ENCODE measurements around the gene CCDC40. TPM values are rescaled to one million over a fixed set of nuclear protein-coding genes. Genes with fewer than 3 reads are reported as not detected.

CCDC40 gene
- total and polyA plus RNA-seq, 2 of the 13 experiments (the other 11 are each of a cell fraction or from before 2014, with no cell fraction given), result 4.1 to 5.5 TPM

DNA sequence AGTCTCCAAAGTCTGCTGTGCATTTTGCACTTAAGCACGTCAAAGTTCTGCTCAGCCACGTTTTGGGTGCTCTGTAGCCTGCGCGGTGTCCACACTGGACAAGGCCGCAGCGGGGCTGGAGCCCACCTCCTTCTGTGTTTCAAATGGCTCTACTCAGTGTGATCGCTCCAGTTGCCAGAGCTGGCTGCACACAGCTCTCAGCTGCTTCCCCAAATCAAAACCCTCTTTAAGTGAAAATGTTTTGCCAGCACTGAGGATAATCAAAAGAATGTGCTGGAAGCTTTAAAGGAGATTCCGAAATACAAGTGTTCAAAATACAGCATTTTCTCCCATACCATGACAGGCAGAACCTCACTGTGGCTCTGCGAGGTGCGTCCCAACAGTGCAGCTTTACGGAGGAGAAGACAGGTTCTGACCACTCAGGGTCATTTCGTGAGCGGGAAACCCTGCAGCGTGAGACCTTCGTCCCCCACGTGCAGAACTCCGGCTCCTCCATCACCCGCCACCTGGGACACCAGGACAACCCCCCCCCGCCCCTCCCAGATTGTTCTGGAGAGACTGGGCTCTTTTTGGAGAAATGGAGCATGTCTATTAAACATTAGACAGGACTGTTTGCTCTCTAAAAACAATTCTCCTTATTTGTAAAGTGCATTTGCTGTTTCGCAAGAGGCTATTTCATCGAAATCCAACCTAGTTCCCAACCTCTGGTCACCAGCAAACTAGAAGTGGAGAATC, 17.4 kb upstream of the CCDC40 start (continued):
- TF ChIP-seq, protein P1, sequence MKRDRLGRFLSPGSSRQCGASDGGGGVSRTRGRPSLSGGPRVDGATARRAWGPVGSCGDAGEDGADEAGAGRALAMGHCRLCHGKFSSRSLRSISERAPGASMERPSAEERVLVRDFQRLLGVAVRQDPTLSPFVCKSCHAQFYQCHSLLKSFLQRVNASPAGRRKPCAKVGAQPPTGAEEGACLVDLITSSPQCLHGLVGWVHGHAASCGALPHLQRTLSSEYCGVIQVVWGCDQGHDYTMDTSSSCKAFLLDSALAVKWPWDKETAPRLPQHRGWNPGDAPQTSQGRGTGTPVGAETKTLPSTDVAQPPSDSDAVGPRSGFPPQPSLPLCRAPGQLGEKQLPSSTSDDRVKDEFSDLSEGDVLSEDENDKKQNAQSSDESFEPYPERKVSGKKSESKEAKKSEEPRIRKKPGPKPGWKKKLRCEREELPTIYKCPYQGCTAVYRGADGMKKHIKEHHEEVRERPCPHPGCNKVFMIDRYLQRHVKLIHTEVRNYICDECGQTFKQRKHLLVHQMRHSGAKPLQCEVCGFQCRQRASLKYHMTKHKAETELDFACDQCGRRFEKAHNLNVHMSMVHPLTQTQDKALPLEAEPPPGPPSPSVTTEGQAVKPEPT (CRISPR knock-in tag; IDR thresholded peaks at IDR 0.05; ENCODE audit: low read depth), result peak; percentile 76; the same call in 1 of the 2 replicates
- TF ChIP-seq MIER3 (CRISPR knock-in tag; IDR thresholded peaks at IDR 0.05; ENCODE audit: borderline replicate concordance) (no peak), ZNF24 (IDR thresholded peaks at IDR 0.05) (no peak), THAP11 (CRISPR knock-in tag; IDR thresholded peaks at IDR 0.05) (peak; percentile 40; the same call in 1 of the 2 replicates), ONECUT2 (CRISPR knock-in tag; IDR thresholded peaks at IDR 0.05) (0 out of 2 replicates have a peak, but pooled peaks have one; percentile 47), RXRA (CRISPR knock-in tag; IDR thresholded peaks at IDR 0.05) (peak; percentile 35; the same call in 1 of the 2 replicates), ASH2L (IDR thresholded peaks at IDR 0.05; ENCODE audit: insufficient read length, low read depth, low read length) (no peak), GABPA (IDR thresholded peaks at IDR 0.05; ENCODE audit: low read depth, low read length) (no peak), GABPA (CRISPR knock-in tag; IDR thresholded peaks at IDR 0.05; ENCODE audit: low read depth) (no peak), PLRG1 (conservative IDR thresholded peaks at IDR 0.05) (no peak), ZNF33A (CRISPR knock-in tag; IDR thresholded peaks at IDR 0.05; ENCODE audit: borderline replicate concordance) (no peak), HOXA5 (CRISPR knock-in tag; IDR thresholded peaks at IDR 0.05) (no peak), KDM2A (CRISPR knock-in tag; IDR thresholded peaks at IDR 0.05; ENCODE audit: borderline replicate concordance, low read depth) (0 out of 2 replicates have a peak, but pooled peaks have one; percentile 51), ZNF850 (CRISPR knock-in tag; conservative IDR thresholded peaks at IDR 0.05) (no peak), MTA1 (CRISPR knock-in tag; IDR thresholded peaks at IDR 0.05; ENCODE audit: borderline replicate concordance) (peak; percentile 66; the same call in 1 of the 2 replicates), ZNF552 (CRISPR knock-in tag; IDR thresholded peaks at IDR 0.05; ENCODE audit: borderline replicate concordance) (no peak), IKZF1 (IDR thresholded peaks at IDR 0.05) (no peak), ERF (CRISPR knock-in tag; IDR thresholded peaks at IDR 0.05) (peak; percentile 33; the same call in 1 of the 2 replicates), ZNF263 (CRISPR knock-in tag; IDR thresholded peaks at IDR 0.05) (peak; percentile 73; the same call in 1 of the 2 replicates), PCBP2 (optimal IDR thresholded peaks at IDR 0.05; ENCODE audit: low read depth, low read length, poor library complexity, severe bottlenecking) (no peak), ELF3 (CRISPR knock-in tag; IDR thresholded peaks at IDR 0.05) (no peak)
- TF ChIP-seq, protein P2, sequence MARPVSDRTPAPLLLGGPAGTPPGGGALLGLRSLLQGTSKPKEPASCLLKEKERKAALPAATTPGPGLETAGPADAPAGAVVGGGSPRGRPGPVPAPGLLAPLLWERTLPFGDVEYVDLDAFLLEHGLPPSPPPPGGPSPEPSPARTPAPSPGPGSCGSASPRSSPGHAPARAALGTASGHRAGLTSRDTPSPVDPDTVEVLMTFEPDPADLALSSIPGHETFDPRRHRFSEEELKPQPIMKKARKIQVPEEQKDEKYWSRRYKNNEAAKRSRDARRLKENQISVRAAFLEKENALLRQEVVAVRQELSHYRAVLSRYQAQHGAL (CRISPR knock-in tag; IDR thresholded peaks at IDR 0.05; ENCODE audit: not compliant biosample characterization), result no peak
- TF ChIP-seq, protein P3, sequence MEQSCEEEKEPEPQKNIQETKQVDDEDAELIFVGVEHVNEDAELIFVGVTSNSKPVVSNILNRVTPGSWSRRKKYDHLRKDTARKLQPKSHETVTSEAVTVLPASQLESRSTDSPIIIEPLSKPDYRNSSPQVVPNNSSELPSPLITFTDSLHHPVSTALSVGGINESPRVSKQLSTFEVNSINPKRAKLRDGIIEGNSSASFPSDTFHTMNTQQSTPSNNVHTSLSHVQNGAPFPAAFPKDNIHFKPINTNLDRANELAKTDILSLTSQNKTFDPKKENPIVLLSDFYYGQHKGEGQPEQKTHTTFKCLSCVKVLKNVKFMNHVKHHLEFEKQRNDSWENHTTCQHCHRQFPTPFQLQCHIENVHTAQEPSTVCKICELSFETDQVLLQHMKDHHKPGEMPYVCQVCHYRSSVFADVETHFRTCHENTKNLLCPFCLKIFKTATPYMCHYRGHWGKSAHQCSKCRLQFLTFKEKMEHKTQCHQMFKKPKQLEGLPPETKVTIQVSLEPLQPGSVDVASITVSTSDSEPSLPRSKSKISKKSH (CRISPR knock-in tag; IDR thresholded peaks at IDR 0.05; ENCODE audit: borderline replicate concordance), result peak; percentile 82
